RWPE1 (cell line): ENCODE data around the gene PRR29.

Experiments
- CTCF ChIA-PET: fragments of 350-600 bp; sonication (Branson Sonifier 250); formaldehyde crosslinking; extraction: SDS; loops from one replicate; lab custom pipeline; 2021; lab: Yijun Ruan, JAX
- POLR2A ChIA-PET: fragments of 400-600 bp; formaldehyde crosslinking; extraction: SDS; loops from one replicate; lab custom pipeline; 2020; ENCODE audit warnings: antibody characterized with exemption; ENCODE audit not compliant: low non-redundant PET; lab: Yijun Ruan, JAX
- DNase-seq: peaks from one replicate; pipeline ENCODE4 v3.0.0; 2012; ENCODE audit warnings: low spot score
- H3K27ac ChIP-seq: fragments of 450-650 bp; 2 replicates; pipeline ENCODE4 v1.5.1; 2017
- CTCF ChIP-seq: fragments of 450-650 bp; conservative IDR thresholded peaks from 2 replicates; pipeline ENCODE4 v1.5.1; 2017; ENCODE audit warnings: low read depth, mild to moderate bottlenecking

Gene PRR29

GRCh38 chr17:64025732-64026294 is 27.7 kb downstream of the PRR29 start:
- no peak overlapping the region for H3K27ac ChIP-seq
- TF ChIP-seq CTCF: peak; percentile 97
- CTCF ChIA-PET: interaction anchor here (0.6 to 7.2 kb wide), 13 partner anchors 9 to 572 kb away, joined by 3 to 103 read pairs (median 3); partner anchors contain the start of gene ERN1
- peak; percentile 44 for DNase-seq
- POLR2A ChIA-PET: no interaction called here

GRCh38 chr17:64028874-64029464 is 30.8 kb downstream of the PRR29 start:
- DNase-seq: peak; percentile 74
- ChIA-PET POLR2A (no interaction called here), CTCF (interaction anchor here (0.6 to 7.2 kb wide), 17 partner anchors 9 to 486 kb away, joined by 3 to 103 read pairs (median 4); partner anchors contain the start of genes ERN1 and ICAM2)

GRCh38 chr17:64032081-64032480 is 33.9 kb downstream of the PRR29 start:
- ChIA-PET POLR2A (no interaction called here), CTCF (interaction anchor here (0.6 kb wide), 1 partner anchor 1304 kb away, joined by 4 read pairs; no protein-coding TSS in a partner anchor)
- TF ChIP-seq CTCF: no peak
- DNase-seq: no peak
- no peak overlapping the region for H3K27ac ChIP-seq

More at GRCh38 chr17:64028874-64029464, 30.8 kb downstream of the PRR29 start:
- peak; percentile 87 for TF ChIP-seq CTCF
- no peak overlapping the region for H3K27ac ChIP-seq

GRCh38 chr17:64036198-64036922 is 38.2 kb downstream of the PRR29 start:
- TF ChIP-seq CTCF: no peak
- no peak overlapping the region for H3K27ac ChIP-seq
- ChIA-PET CTCF (interaction anchor here (0.5 to 0.7 kb wide), 2 partner anchors 40 to 249 kb away, joined by 4 read pairs; no protein-coding TSS in a partner anchor), POLR2A (interaction anchor here (0.6 kb wide), 1 partner anchor 14 kb away, joined by 3 read pairs; no protein-coding TSS in a partner anchor)
- no peak for DNase-seq

DNA sequence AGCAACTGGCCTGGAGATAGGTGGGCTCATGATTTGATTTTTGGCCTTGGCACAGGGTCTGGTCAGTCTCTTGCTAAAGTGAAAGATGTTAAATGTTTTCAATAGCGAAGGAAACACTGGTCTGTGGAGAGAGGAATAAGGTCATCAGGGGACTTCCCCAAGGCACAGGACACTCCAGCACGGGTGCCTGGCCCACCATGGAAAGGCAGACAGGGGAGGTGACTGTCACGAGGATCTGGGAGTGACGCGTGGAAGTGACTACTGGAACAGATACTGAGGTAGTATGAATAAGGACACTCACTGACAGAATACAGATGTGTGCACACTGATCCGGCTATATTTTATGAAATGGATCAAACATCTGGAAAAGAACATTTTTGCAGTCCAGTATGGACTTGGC is 39.0 kb downstream of the PRR29 start:
- no peak for TF ChIP-seq CTCF
- DNase-seq: no peak
- ChIA-PET POLR2A (no interaction called here), CTCF (no interaction called here)
- no peak overlapping the region for H3K27ac ChIP-seq

- CTCF ChIA-PET: interaction anchor here (2.1 kb wide), 1 partner anchor 9 kb away, joined by 11 read pairs; no protein-coding TSS in a partner anchor
- no peak for TF ChIP-seq CTCF
- no peak for DNase-seq
- H3K27ac ChIP-seq: no peak overlapping the region
- POLR2A ChIA-PET: no interaction called here
These were observed 39.7 kb downstream of the PRR29 start for GRCh38 chr17:64037802-64038201.
